ENCODE data around the gene AKAP13.

AKAP13 gene

DNA sequence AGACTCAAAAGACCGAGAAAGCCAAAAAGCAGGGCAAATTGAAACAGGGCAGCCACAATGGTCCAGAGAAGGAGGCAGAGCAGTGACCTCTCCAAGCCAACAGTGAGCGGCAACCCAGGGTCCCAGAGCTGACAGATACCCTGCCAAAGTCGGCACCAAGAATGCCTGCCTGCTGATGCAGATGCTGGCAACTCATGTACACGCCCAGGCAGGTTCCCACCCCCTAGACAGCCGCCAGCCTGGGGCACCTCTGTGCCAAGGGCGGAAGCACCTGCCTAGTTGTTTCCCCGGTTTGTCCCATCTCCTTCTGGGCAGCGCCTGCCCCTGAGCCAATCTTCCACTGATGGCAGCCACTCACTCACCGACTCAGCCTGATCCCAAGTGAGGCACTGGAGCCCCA, 392.3 kb downstream of the AKAP13 start:
- no peak overlapping the region for H3K4me2 ChIP-seq (ENCODE audit: low read length)
- no peak overlapping the region for H2AFZ ChIP-seq
- peaks cover 7% of the 10 kb centered on the region for H3K79me2 ChIP-seq
- H3K27ac ChIP-seq = peak overlapping the region; percentile 24
- no peaks in the 10 kb centered on the region for H3K4me1 ChIP-seq
- no peak overlapping the region for H3K4me3 ChIP-seq (ENCODE audit: low read depth, low read length)
- no peaks in the 10 kb centered on the region for H3K27me3 ChIP-seq (ENCODE audit: control insufficient read depth, insufficient read depth, low read length)
- TF ChIP-seq, protein P1, sequence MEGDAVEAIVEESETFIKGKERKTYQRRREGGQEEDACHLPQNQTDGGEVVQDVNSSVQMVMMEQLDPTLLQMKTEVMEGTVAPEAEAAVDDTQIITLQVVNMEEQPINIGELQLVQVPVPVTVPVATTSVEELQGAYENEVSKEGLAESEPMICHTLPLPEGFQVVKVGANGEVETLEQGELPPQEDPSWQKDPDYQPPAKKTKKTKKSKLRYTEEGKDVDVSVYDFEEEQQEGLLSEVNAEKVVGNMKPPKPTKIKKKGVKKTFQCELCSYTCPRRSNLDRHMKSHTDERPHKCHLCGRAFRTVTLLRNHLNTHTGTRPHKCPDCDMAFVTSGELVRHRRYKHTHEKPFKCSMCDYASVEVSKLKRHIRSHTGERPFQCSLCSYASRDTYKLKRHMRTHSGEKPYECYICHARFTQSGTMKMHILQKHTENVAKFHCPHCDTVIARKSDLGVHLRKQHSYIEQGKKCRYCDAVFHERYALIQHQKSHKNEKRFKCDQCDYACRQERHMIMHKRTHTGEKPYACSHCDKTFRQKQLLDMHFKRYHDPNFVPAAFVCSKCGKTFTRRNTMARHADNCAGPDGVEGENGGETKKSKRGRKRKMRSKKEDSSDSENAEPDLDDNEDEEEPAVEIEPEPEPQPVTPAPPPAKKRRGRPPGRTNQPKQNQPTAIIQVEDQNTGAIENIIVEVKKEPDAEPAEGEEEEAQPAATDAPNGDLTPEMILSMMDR (IDR thresholded peaks at IDR 0.05) = no peak
- H3K36me3 ChIP-seq (ENCODE audit: control insufficient read depth, insufficient read depth, low read length) = no peaks in the 10 kb centered on the region
- no peaks in the 10 kb centered on the region for H3K9me3 ChIP-seq (ENCODE audit: control insufficient read depth, low read length)
- no peak overlapping the region for H3K9ac ChIP-seq

DNA sequence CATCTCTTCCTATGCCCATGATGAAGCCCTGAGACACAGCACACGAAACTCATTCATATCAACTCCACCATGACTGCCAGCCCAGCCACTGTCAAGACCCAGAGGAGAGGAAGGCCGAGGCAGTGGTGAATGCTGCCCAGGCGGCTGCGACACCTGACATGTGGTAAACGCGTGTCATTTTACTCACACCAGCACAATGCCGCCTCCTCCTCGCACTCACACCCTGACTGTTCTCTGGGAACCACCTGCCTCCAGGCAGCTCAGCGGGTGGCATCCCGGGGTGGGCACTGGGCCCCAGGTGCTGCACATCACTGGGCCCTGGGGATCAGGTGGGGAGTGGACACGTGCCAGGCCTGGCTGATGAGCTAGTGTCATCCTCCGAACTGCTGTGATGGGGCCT, 392.8 kb downstream of the AKAP13 start:
- Histone ChIP-seq H3K4me2 (ENCODE audit: low read length) (no peak overlapping the region), H3K9ac (no peak overlapping the region), H3K36me3 (ENCODE audit: control insufficient read depth, insufficient read depth, low read length) (no peaks in the 10 kb centered on the region), H3K9me3 (ENCODE audit: control insufficient read depth, low read length) (no peaks in the 10 kb centered on the region), H3K4me1 (no peaks in the 10 kb centered on the region), H3K79me2 (peaks cover 10% of the 10 kb centered on the region), H3K4me3 (ENCODE audit: low read depth, low read length) (no peak overlapping the region), H3K27ac (no peak overlapping the region), H3K27me3 (ENCODE audit: control insufficient read depth, insufficient read depth, low read length) (no peaks in the 10 kb centered on the region), H2AFZ (no peak overlapping the region)
- TF ChIP-seq, protein P1 (IDR thresholded peaks at IDR 0.05) = no peak

- H3K27ac ChIP-seq = no peak overlapping the region
- H3K4me3 ChIP-seq (ENCODE audit: low read depth, low read length) = no peak overlapping the region
- no peak overlapping the region for H3K9ac ChIP-seq
- TF ChIP-seq, protein P1 (IDR thresholded peaks at IDR 0.05) = no peak
- no peaks in the 10 kb centered on the region for H3K27me3 ChIP-seq (ENCODE audit: control insufficient read depth, insufficient read depth, low read length)
- no peaks in the 10 kb centered on the region for H3K9me3 ChIP-seq (ENCODE audit: control insufficient read depth, low read length)
- H3K36me3 ChIP-seq (ENCODE audit: control insufficient read depth, insufficient read depth, low read length) = no peaks in the 10 kb centered on the region
- H3K4me1 ChIP-seq = no peaks in the 10 kb centered on the region
- H3K79me2 ChIP-seq = peaks cover 10% of the 10 kb centered on the region
- H2AFZ ChIP-seq = no peak overlapping the region
- no peak overlapping the region for H3K4me2 ChIP-seq (ENCODE audit: low read length)
Observed at GRCh38 chr15:85773970-85774369, 393.6 kb downstream of the AKAP13 start.

- H3K4me1 ChIP-seq = no peaks in the 10 kb centered on the region
Observed at GRCh38 chr15:85777250-85778106, 397.1 kb downstream of the AKAP13 start.

More at GRCh38 chr15:85777250-85778106, 397.1 kb downstream of the AKAP13 start:
- Histone ChIP-seq H3K4me2 (ENCODE audit: low read length) (no peak overlapping the region), H3K4me3 (ENCODE audit: low read depth, low read length) (no peak overlapping the region), H3K9me3 (ENCODE audit: control insufficient read depth, low read length) (no peaks in the 10 kb centered on the region), H3K79me2 (peaks cover 14% of the 10 kb centered on the region), H3K36me3 (ENCODE audit: control insufficient read depth, insufficient read depth, low read length) (no peaks in the 10 kb centered on the region), H3K27me3 (ENCODE audit: control insufficient read depth, insufficient read depth, low read length) (no peaks in the 10 kb centered on the region), H2AFZ (no peak overlapping the region), H3K9ac (no peak overlapping the region), H3K27ac (no peak overlapping the region)
- TF ChIP-seq, protein P1 (IDR thresholded peaks at IDR 0.05) = no peak

Measured in parathyroid adenoma (tissue), 2 donors.